ENCODE data around the gene MYT1. TPM values are rescaled to one million over a fixed set of nuclear protein-coding genes. Genes with fewer than 3 reads are reported as not detected.

Gene MYT1
- total RNA-seq, 1 experiment from 2014 or later, result 2.0 TPM

GRCh38 chr20:64225171-64225595 lies 60.9 kb downstream of the MYT1 start:
- CTCF ChIA-PET, result interaction anchor here (3.6 kb wide), 1 partner anchor 14 kb away, joined by 29 read pairs; no protein-coding TSS in a partner anchor
- ATAC-seq (no peak), DNase-seq (ENCODE audit: low spot score) (no peak)
- Mint-ChIP-seq H3K9me3 (no peaks in the 10 kb centered on the region), H3K4me1 (peaks cover 25% of the 10 kb centered on the region), H3K27ac (no peak overlapping the region), H3K4me3 (no peak overlapping the region), H3K27me3 (ENCODE audit: low read depth) (no peaks in the 10 kb centered on the region), H3K36me3 (no peaks in the 10 kb centered on the region)
- TF ChIP-seq TP53 (CRISPR knock-in tag; IDR thresholded peaks at IDR 0.05) (no peak), CDX4 (CRISPR knock-in tag; IDR thresholded peaks at IDR 0.05; ENCODE audit: borderline replicate concordance) (no peak), OVOL2 (CRISPR knock-in tag; IDR thresholded peaks at IDR 0.05; ENCODE audit: borderline replicate concordance) (no peak), ZNF317 (CRISPR knock-in tag; IDR thresholded peaks at IDR 0.05; ENCODE audit: borderline replicate concordance, low read depth) (no peak), NFE2L1 (CRISPR knock-in tag; IDR thresholded peaks at IDR 0.05) (no peak), PRRX2 (CRISPR knock-in tag; IDR thresholded peaks at IDR 0.05) (no peak), ZNF138 (CRISPR knock-in tag; conservative IDR thresholded peaks at IDR 0.05) (no peak), FOXP1 (CRISPR knock-in tag; IDR thresholded peaks at IDR 0.05; ENCODE audit: borderline replicate concordance) (no peak), NFATC4 (CRISPR knock-in tag; IDR thresholded peaks at IDR 0.05) (no peak), ETV6 (CRISPR knock-in tag; IDR thresholded peaks at IDR 0.05) (no peak), AFF4 (CRISPR knock-in tag; IDR thresholded peaks at IDR 0.05; ENCODE audit: borderline replicate concordance) (no peak), ZNF121 (CRISPR knock-in tag; IDR thresholded peaks at IDR 0.05) (no peak), PRDM15 (CRISPR knock-in tag; IDR thresholded peaks at IDR 0.05) (no peak), STAT6 (CRISPR knock-in tag; conservative IDR thresholded peaks at IDR 0.05; ENCODE audit: low read depth) (no peak), PREB (CRISPR knock-in tag; IDR thresholded peaks at IDR 0.05; ENCODE audit: borderline replicate concordance) (no peak), GRHL2 (CRISPR knock-in tag; IDR thresholded peaks at IDR 0.05; ENCODE audit: insufficient replicate concordance, severe bottlenecking) (no peak)
- POLR2A ChIA-PET, result no interaction called here
